ENCODE results near the gene FRMD4A.
"Not testable (repeated sequence)": the region's sequence is repeated elsewhere in the genome, so short reads cannot be mapped to it uniquely, and the experiment has no call there.

FRMD4A gene

DNA sequence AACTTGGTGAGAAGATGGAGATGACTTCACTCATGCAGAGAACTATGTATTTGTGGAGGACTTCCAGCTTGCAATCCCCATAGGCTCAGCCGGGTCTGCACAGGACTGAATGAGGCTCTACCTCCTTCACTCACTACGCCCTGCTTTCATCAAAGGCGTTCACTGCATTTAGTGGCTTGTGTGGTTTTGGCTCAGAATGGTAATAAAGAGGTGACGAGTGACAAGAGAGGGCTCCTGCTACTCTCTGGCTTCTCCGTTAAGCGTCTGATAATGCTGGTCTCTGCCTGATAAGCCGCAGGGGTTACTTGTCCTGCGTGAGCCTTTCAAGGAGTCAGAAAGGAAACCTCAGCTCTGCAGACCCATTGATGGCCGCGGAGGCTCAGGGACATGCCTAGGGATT lies 400.6 kb downstream of the FRMD4A start:
- no peak for DNase-seq

DNA sequence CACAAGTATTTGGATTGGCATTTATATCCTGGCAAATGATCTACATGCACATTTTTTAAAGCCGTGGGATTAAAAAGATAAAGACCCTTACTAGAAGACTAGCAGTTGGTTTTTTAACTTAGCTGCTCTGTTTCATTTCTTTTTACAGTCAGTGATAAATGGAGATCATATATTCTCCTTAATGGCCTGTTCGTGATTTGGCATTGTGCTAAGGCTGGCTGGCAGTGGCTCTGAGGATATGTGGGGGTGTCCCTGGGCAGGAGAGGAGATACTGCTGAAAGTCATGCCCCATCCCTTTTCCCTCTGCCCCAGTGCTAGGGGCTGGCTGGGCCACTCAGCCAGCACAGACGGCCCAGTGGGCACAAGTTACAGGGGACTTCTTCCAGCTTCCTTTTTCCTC lies 402.3 kb downstream of the FRMD4A start:
- no peak for DNase-seq

DNA sequence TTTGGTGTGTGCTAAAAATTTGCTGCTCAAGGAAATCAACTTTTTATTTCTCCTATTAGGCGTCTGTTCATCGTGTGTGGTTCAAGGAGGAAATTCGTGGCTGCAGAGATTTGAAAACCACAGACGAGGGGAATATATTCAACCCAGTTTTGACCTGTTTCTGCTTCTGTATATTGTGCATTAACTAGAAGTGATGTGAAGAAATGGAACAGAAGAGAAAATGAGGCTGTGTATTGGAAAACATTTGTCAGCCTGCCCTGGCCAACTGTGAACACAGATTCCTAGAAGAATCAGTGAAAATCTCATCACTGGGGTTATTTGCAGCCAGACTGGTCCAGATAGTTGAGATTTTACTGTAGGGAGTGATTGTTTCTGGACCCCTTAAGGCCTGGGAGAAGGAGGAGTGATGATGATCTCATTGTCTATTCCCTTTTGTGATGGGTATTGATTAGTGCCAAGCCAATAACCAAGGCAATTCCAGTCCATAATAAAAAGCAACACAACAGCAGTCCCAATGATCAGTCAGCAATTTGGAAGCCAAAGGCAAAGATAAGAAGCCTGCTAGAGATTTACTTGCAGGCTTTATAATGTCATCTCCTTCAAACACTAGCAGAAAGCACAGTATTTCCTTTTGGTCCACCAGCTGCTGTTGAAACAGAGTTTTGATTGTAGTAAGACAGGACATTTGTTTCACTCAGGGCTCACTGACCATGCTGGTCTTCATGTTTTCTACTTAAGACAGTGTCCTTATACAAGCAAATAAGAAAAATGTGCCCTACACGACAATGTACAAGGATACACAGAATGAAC lies 404.5 kb downstream of the FRMD4A start:
- no peak for DNase-seq

DNA sequence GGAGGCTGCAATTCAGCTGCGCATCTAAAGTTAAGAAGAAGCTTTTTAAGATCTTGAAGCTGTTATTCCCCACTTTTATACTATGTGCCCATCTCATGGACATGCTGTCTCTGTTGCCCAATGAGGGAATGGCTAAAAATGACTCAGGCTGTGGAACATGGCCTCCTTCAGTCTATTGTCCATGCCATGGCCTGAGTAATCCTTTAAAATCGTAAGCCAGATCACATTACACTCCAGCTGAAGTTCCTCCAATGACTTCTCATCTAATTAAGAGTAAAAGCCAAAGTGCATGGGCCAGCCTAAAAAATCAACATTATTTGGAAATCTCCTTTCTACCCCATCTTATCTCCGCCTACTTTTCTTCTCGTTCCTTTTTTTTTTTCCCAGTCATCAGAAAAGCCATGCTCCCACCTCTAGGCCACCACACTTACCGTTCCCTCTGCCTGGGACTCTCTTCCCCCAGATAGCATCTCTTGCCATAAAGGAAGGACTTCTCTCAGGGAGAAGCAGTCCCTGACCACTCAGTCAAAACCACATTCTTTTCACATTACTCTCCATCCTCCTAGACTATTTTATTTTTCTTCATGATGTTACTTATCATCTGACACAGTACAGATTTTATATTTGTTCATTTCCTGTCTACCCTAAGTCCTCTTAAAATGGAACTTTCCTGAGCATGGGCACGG lies 406.5 kb downstream of the FRMD4A start:
- peak; percentile 85 for DNase-seq

DNA sequence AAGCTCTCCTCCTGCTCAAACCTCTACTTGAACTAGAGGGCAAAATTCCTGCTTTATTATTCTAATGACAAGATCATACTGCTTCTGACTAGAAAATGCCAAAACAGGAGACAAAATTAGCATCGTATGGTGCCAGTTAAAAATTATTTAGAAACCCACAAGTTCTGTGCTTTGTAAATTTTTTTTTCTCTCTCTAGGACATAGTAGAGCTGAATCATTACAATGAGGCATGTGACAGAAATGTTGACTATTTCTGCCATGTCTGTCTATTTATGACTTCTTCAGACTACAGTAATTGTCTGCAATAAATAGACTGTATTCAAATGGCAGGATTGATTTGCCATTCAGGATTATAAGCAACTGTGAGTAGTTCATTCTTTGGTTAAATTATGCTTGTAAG lies 408.1 kb downstream of the FRMD4A start:
- DNase-seq: no peak

DNA sequence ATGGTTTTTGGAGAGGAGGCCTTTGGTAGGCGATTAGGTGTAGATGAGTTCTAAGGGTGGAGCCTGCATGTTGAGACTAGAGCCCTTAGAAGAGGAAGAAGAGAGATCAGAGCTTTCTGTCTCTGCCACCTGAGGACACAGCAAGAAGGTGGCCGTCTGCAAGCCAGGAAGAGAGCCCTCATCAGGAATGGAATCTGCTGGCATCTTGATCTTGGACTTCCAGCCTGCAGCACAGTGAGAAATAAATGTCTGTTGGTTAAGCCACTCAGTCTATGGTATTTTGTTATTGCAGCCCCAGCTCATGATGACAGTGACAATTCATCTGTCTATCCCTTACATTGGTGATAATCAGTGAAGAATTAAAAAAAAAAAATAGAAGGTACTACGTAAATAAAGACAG lies 408.8 kb downstream of the FRMD4A start:
- DNase-seq: no peak

DNA sequence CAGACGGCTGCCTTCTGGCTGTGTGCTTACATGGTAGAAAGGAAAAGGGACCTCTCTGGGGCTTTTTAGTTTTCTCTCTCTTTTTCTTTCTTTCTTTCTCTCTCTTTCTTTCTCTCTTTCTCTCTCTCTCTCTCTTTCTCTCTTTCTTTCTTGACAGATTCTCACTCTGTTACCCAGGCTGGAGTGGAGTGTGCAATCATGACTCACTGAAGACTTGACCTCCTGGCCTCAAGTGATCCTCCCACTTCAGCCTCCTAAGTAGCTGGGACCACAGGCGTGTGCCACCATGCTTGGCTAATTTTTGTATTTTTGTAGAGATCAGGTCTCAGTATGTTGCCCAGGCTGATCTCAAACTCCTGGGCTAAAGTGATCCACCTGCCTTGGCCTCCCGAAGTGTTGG lies 409.6 kb downstream of the FRMD4A start:
- DNase-seq: peak; percentile 30

DNA sequence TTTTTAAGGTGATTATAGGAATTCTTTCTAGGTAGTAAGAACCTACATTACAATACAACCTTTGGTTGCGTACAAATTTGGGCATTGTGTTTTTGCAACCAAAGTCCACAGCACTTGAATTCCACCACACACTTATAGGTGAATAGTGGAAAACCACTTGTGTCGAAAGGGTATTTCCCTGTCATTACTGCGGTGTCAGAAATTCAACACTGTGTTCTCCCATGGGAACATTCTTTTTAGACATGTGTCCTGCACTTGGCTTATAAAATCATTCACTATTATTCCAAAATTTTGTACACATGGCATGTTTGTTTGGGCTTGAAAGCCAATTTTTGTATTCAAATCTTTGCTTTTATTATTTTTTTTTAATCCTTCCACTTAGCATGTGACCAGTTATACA lies 410.3 kb downstream of the FRMD4A start:
- no peak for DNase-seq

DNA sequence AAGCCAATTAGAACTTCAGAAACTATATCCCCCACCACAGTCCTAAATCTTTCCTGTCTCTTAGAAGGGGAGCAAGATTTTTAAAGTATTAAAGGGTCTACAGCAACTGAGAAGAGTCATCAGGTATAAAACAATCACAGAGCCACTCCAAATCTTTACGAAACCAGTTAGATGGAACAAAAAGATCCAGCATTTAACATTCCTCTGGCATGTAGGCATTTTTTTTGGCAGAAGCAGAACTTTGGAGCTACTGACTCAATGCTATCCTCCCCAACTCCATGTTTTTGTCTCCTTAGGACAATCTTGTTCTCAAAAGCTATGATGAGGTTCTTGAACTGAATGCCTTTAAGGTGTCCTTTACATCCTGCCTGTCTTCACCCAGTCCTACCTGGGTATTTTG lies 410.7 kb downstream of the FRMD4A start:
- no peak for DNase-seq

DNA sequence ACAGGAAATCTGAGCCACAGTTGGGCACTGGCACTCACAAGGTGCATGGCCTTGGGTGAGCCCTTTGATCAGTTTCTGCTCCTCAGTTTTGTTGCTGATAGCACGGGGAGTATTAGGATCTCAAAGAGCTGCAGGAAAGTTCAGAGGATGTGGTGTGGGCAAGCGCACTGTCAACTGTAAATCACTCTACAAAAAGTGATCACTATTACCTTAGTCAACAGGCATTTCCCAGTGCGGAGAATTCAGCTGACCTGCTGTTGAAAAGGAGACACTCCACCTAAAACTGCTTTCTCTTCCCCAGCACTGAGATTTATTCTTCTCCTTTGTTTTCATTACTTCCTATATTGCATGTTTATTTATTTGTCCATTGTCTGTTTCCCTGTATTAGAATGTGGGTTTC lies 412.9 kb downstream of the FRMD4A start:
- peak; percentile 44 for DNase-seq

DNA sequence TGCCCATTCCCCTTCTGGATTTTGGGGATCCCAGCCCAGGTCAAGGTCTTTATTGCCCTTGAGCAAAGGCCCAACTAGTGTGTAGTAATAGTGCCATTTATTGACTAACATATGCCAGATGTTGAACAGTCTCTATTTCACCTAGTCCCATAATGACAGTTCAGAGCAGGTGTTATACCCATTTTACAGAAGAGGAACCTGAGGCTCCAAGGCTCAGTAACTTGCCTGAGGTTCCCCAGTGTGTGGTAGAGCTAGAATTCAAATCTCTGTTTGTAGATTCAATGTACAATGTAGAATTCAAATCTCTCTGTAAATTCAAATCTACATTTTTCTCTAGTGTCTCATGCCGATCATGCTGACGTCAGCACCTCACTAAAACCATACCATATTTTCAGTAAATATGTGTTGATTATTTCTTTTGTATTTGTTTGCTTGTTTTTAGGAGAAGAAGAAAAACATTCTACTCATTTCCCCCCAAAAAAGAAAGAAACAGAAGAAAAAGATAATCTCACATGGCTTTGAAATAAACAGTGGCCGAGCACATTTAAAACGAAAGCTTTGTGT lies 414.3 kb downstream of the FRMD4A start:
- DNase-seq: no peak

DNA sequence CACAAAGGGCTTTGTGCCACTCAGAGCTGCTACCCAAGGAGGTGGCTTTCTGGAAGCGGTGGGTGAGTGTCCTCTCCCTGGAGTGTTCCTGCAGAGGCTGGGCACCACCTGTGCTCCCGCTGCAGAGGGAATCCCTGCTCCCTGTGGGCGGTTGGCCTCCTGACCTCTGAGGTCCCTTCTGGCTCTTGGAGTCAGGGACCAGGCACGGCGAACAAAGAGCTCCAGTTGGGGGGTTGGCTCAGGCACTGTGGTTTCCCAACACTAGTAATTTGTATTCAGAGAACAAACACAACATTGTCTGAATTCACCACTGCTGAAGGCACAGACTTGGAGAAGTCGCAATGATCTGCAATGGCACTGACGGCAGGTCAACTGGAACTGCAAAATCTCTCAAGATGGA lies 415.0 kb downstream of the FRMD4A start:
- DNase-seq: no peak

DNA sequence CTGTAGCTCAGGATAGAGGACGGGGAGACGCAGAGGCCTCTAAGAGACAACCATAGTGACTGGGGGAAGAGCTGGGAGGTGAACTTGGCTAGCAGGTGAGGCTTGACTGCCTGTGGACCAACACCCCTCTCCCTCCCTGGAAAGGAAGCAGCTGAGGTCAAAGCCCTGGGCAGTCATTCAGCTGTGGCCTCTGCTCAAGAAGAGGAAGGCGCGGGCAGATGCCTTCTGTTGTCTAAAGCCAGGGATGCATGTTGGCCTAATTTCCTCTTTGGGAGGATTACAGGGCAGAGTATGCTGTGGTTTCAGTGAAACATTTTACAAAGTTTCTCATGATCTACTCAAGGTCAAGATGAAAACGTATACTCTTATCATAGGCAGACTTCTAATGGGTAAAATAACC lies 416.8 kb downstream of the FRMD4A start:
- DNase-seq: peak; percentile 54

DNA sequence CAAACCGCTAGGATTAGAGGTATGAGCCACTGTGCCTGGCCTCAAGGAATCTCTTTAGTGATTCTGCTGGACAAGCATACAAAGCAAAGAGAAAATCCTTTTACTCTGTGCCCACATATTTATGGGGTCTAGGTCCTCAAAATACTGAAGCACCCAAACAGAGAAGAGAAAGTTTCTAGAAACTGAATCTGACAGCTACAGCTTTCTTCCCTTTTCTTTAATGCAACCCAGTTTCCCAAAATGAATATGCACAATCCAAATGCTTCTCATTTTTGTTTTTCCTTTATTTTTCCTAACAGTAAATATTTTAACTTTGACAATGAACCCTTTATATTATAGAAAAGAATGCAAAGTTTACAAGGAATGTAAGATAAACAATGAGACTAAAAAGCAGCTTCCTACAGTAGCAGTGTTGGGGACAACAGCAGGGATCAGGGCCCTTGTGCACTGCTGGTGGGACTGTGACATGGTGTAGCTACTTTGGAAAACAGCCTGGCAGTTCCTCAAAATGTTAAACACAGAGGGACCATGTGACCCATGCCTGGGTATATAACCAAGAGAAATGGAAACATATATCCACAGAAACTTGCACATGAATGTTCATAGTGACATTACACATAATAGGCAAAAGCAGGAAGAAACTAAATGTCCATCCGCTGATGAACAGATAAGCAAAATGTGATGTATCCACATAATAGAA lies 418.8 kb downstream of the FRMD4A start:
- no peak for DNase-seq

DNA sequence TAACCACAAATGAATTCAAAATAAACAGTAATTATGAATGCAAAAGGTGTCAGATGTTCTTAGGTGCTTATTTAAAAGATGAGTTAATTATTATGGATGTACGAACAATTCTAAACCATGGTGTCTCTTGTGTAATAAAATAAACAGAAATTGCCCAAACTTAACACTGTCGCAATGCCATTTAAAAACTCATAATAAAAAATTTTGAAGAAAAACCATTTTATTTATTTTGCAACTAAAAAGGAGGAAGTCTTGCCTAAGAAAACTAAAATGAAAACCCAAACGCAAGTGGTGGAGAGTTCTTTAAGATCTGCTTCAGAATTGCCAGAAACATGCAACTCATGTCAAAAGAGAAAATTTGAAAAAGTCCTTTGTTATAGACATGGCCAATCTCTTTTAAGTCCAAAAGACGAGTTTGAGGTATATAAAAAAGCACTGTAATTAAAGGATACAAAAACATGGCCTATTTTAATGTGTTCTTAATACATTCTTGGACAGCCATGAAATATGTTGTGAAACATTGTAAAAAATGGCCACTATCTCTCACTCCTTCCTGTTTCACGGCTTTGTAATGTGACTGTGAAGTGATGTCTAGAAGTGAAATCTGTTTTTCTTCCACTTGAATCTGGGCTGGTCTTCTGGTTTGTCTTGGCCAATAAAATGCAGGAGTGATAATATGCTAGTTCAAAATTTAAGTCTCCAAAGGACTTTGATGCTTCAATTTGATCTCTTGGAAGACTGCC lies 421.0 kb downstream of the FRMD4A start:
- no peak for DNase-seq

DNA sequence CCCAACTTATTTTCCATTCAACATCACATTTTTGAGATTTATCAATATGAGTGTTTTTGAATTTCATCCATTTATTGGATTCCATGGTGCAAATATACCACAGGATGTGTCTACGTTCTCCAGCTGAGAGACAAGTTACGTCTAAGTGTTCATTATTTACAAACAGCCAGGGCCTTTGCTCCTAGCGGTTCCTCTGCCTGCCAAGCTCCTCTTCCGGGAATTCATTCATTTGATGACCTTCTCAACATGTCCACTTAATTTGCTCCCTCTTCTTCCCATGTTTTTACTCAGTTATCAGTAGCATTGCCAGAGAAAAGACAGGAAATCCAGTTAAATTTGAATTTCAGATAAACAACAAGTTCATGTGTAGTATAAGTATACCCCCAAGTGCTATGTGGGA lies 422.2 kb downstream of the FRMD4A start:
- DNase-seq: no peak

DNA sequence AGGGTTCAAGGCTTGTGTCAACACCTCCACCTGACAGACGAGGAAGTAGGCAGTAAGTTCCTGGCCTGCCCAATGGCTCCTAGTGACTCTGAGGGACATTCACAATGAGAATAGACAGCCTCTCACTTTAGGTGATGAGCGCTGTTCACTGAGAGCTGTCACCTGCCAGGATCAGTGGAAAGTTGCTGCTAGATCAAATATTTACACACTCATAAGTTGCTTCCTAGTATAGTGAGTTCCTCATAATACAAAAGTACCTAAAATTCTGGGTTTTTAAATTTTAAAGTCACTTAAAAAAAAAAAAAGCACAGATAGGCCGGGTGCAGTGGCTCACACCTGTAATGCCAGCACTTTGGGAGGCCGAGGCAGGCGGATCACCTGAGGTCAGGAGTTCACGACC lies 423.2 kb downstream of the FRMD4A start:
- DNase-seq: no peak

DNA sequence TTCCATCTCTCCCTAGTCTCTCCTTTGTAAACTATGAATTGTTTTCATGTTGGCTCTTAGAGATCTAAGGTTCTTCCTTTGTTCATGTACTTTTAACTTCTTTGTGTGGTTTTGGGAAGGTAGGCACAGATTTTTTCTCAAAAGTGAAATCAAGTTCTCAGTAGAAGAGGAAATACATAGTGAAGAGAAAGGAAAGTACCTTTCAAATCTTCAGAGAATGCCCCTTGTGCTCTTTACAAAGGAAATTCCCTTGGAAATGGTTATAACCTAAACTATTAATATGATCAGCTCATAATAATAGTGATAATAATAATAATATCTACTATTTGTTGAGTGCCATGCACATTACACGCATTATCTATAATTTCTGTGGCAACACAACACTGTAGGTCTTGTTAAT lies 425.4 kb downstream of the FRMD4A start:
- DNase-seq: no peak

DNA sequence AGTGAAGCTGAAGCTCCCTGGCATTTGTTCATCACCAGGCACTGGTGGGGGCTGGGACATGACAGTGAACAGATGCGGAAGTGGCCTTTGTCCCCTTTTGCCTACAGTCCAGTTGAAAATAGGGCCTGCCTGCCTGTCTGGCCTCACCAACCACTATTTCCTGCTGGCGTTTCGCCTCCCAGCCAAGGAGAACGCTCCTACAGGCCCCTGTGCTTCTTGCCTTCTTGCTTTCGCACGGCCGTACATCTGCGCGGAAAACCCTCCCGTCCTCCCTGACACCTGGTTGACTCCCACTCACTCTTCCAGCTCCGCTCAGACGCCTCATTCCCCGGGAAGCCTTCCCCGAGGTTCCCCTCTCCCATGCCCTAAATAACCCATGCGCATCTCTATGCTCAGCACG lies 426.7 kb downstream of the FRMD4A start:
- DNase-seq: no peak

DNA sequence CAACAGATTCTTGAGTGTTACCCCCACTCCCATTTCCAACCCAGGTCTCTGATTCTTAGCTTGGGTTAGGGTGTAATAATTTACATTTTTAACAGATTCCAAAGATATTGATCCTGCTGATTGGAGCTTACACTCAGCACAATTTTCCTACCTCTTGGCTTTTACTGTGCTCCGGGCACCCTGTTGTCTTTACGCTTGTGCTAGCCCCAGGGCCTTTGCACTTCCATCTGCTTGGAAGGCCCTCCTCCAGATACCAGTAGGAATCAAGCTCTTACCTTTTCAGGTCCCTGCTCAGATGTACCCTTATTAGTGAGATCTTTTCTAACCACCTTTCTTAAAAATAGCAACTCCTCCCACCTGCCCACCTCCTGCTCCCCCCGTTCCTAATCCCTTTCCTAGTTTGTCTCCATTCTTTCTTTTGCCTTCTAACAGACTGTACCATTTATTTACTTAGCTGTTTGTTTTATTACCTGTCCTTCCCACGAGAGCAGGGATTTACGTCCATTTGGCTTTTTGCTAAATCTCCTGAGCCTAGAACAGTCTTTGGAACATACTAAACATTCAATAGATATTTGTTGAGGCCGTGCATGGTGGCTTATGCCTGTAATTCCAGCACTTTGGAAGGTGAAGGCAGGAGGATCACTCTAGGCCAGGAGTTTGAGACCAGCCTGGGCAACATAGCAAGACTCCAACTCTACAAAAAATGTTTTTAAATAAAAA lies 427.7 kb downstream of the FRMD4A start:
- no peak for DNase-seq

DNA sequence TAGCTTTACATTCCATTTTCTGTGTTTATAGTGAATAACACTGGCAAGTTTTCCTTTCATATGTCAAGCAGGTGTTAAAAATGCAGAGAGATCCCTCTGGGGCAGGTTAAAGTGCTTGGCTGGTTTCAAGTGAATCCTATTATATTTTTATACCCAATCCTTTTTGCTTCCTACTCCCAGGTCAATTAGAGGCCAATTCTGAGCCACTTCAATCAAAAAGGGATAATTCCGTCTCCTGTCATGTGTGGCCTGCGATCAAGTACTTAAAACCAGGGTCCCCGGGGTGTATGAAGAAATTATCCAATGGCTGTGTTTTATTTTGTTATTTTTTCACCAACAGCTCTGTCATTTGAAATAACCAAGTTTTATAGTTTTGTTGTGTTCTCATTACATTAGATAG lies 430.8 kb downstream of the FRMD4A start:
- no peak for DNase-seq

DNA sequence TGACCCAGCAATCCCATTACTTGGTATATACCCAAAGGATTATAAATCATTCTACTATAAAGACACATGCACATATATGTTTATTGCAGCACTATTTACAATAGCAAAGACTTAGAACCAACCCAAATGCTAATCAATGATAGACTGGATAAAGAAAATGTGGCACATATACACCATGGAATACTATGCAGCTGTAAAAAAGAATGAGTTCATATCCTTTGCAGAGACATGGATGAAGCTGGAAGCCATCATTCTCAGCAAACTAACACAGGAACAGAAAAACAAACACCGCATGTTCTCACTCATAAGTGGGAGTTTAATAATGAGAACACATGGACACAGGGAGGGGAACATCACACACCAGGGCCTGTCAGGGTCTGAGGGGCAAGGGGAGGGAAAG lies 434.6 kb downstream of the FRMD4A start:
- not testable (repeated sequence) for DNase-seq
